Thoracic aorta (tissue), 2 donors: ENCODE results near the gene ZSCAN12. TPM values are rescaled to one million over a fixed set of nuclear protein-coding genes. Genes with fewer than 3 reads are reported as not detected.
"Not testable (repeated sequence)": the region's sequence is repeated elsewhere in the genome, so short reads cannot be mapped to it uniquely, and the experiment has no call there.

Experiments used
- ATAC-seq: fragments of 150-250 bp; one replicate; pipeline ENCODE4 v1.8.0; 2017; ENCODE audit warnings: low read depth; ENCODE audit not compliant: insufficient number of reproducible peaks, low FRiP score
- DNase-seq: peaks from one replicate; pipeline ENCODE4 v3.0.0-alpha.2; 2020; ENCODE audit warnings: low spot score
- H3K27ac ChIP-seq, 2 donors: fragments of 200-600 bp; sonication (generic); 1 replicate in 1 of 2; 2 replicates in 1 of 2; pipeline ENCODE4 v1.5.1; 2016; ENCODE audit warnings: mild to moderate bottlenecking in 2 of 2, moderate library complexity in 2 of 2
- H3K27me3 ChIP-seq: fragments of 200-600 bp; sonication (generic); replicated peaks from 2 replicates; pipeline ENCODE4 v1.6.0; 2016; ENCODE audit warnings: mild to moderate bottlenecking; ENCODE audit not compliant: insufficient read depth
- H3K36me3 ChIP-seq: fragments of 200-600 bp; sonication (generic); one replicate; pipeline ENCODE4 v1.5.1; 2016
- H3K4me1 ChIP-seq, 2 donors: fragments of 200-600 bp; sonication (generic); 1 replicate in 1 of 2; 2 replicates in 1 of 2; pipeline versions ENCODE4 v1.5.1 to v1.6.0; 2016; ENCODE audit warnings: low read depth in 2 of 2, mild to moderate bottlenecking in 1 of 2; ENCODE audit not compliant: control insufficient read depth in 1 of 2
- H3K4me3 ChIP-seq: fragments of 200-600 bp; sonication (generic); 2 replicates; pipeline ENCODE4 v1.5.1; 2016; ENCODE audit warnings: mild to moderate bottlenecking
- H3K9me3 ChIP-seq: fragments of 200-600 bp; sonication (generic); 2 replicates; pipeline ENCODE4 v1.5.1; 2016
- total RNA-seq, 2 donors: library from RNA; depleted of rRNA; stranded (reverse); fragments of >200 nt; gene quantifications; one replicate each; pipeline versions ENCODE4 v1.1.0 to v1.2.3, GENCODE V29; 2016
- TF ChIP-seq, protein P1 (sequence below): fragments of 200-600 bp; sonication (generic); IDR thresholded peaks from one replicate; pipeline ENCODE4 v1.5.1; 2019; ENCODE audit warnings: antibody characterized with exemption

ZSCAN12 gene
- total RNA-seq, 2 donors from 2014 or later = 1.6 to 4.3 TPM

DNA sequence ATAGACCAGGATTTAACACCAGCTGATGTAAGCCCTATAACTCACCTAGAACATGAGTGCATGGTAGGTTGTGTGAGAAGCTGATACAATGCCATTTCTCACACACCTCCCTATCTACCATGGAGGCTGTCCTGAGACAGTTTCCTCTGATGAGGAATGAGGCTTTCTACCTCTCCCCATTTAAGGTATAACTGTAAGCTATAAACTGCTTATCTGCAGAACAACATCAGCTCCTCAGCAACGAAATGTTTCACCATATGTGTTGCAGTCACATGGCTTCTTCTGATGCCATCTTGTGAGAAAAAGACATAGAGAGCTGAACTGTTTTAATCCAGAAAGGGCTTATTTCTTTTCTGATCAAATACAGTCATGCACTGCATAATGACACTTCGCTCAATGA is 29.1 kb downstream of the ZSCAN12 start:
- Histone ChIP-seq H3K9me3 (no peaks in the 10 kb centered on the region), H3K27ac (no peak overlapping the region), H3K27me3 (no peaks in the 10 kb centered on the region), H3K4me3 (no peak overlapping the region), H3K36me3 (peaks cover 15% of the 10 kb centered on the region), H3K4me1 (no peaks in the 10 kb centered on the region)
- ATAC-seq (no peak), DNase-seq (no peak)
- TF ChIP-seq, protein P1, sequence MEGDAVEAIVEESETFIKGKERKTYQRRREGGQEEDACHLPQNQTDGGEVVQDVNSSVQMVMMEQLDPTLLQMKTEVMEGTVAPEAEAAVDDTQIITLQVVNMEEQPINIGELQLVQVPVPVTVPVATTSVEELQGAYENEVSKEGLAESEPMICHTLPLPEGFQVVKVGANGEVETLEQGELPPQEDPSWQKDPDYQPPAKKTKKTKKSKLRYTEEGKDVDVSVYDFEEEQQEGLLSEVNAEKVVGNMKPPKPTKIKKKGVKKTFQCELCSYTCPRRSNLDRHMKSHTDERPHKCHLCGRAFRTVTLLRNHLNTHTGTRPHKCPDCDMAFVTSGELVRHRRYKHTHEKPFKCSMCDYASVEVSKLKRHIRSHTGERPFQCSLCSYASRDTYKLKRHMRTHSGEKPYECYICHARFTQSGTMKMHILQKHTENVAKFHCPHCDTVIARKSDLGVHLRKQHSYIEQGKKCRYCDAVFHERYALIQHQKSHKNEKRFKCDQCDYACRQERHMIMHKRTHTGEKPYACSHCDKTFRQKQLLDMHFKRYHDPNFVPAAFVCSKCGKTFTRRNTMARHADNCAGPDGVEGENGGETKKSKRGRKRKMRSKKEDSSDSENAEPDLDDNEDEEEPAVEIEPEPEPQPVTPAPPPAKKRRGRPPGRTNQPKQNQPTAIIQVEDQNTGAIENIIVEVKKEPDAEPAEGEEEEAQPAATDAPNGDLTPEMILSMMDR = no peak

DNA sequence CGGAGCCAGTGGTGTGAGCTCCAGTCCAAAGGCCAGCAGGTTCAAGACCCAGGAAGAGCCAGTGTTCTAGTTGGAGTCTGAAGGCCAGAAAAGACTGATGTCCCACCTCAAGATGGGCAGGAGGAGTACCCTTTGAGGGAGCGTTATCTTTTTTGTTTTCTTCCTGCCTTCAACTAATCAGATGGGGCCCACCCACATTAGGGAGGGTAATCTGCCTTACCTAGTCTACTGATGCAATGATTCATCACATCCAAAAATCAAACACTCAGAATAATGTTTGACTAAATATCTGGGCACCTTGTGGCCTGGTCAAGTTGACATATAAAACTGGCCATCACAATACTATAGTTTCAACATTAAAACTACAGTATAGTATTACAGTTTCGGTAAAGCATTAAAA is 30.1 kb downstream of the ZSCAN12 start:
- ATAC-seq (no peak), DNase-seq (no peak)
- TF ChIP-seq, protein P1 = no peak
- Histone ChIP-seq H3K27me3 (no peaks in the 10 kb centered on the region), H3K9me3 (no peaks in the 10 kb centered on the region), H3K27ac (no peak overlapping the region), H3K36me3 (peaks cover 24% of the 10 kb centered on the region), H3K4me1 (no peaks in the 10 kb centered on the region), H3K4me3 (no peak overlapping the region)

DNA sequence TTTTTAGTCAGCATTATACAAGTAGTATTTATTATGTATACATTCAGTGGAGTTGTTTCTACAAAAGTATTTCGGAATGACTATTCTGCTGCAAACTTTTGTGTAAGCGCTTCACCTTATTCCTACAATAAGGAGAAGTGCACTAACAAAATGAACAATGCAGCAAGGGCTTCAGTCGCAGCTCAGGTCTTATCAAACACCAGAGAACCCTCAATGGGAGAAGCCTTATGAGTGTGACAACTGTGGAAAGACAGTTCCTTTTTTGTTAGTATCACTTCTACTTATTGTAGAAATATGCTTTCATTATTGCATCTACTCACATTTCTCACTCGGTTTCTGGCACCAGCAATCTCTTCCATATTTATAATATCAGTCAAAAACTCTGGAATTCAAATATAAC is 31.0 kb downstream of the ZSCAN12 start:
- Histone ChIP-seq H3K36me3 (peaks cover 28% of the 10 kb centered on the region), H3K4me3 (no peak overlapping the region), H3K27ac (no peak overlapping the region), H3K4me1 (no peaks in the 10 kb centered on the region), H3K27me3 (no peaks in the 10 kb centered on the region), H3K9me3 (no peaks in the 10 kb centered on the region)
- TF ChIP-seq, protein P1 = no peak
- DNase-seq (no peak), ATAC-seq (no peak)

DNA sequence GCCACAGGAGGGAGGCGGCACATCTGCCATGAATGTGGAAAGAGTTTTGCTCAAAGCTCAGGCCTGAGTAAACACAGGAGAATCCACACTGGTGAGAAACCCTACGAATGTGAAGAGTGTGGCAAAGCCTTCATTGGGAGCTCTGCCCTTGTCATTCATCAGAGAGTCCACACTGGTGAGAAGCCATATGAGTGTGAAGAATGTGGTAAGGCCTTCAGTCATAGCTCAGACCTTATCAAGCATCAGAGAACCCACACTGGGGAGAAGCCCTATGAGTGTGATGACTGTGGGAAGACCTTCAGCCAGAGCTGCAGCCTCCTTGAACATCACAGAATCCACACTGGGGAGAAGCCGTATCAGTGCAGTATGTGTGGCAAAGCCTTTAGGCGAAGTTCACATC is 34.0 kb downstream of the ZSCAN12 start:
- H3K4me1 ChIP-seq, ATAC-seq, H3K4me3 ChIP-seq, H3K27ac ChIP-seq, H3K9me3 ChIP-seq, DNase-seq, H3K27me3 ChIP-seq: not testable (repeated sequence)
- peaks cover 49% of the 10 kb centered on the region for H3K36me3 ChIP-seq

DNA sequence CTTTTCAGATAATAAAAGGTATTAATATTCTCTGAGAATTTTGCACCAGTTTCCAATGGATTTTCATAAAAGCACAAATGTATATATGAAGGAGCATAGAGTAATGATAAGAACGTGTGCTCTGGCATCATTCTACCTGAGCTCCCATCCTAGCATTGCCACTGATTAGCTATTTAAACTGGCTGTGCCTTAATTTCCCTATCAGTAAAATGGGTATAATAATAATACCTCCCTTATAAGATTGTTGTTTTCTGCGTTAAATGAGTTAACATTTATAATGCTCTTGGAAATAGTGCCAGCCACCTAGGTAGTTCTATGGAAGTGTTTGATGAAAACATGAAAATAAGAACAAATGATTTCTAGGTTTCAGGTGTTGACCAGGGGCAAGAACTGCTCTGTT is 38.6 kb downstream of the ZSCAN12 start:
- H3K27me3 ChIP-seq = no peaks in the 10 kb centered on the region
- ATAC-seq (no peak), DNase-seq (no peak)
- peaks cover 43% of the 10 kb centered on the region for H3K36me3 ChIP-seq
- H3K4me1 ChIP-seq = peaks cover 3 to 7% of the 10 kb centered on the region in 2 donors
- no peak overlapping the region for H3K27ac ChIP-seq
- H3K4me3 ChIP-seq = no peak overlapping the region
- TF ChIP-seq, protein P1 = no peak
- no peaks in the 10 kb centered on the region for H3K9me3 ChIP-seq

DNA sequence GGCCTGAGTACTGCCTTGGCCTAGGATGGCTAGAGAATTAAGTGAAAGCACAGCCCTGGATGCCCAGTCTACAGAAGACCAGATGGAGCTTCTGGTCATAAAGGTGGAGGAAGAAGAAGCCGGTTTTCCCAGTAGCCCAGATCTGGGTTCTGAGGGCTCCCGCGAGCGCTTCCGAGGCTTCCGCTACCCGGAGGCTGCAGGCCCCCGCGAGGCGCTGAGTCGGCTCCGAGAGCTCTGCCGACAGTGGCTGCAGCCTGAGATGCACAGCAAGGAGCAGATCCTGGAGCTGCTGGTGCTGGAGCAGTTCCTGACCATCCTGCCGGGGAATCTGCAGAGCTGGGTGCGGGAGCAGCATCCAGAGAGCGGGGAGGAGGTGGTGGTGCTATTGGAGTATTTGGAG is 40.0 kb downstream of the ZSCAN12 start:
- not testable (repeated sequence) for H3K4me3 ChIP-seq, H3K27ac ChIP-seq, DNase-seq, H3K9me3 ChIP-seq, H3K27me3 ChIP-seq, ATAC-seq
- H3K36me3 ChIP-seq = peaks cover 29% of the 10 kb centered on the region
- H3K4me1 ChIP-seq = peaks cover 9 to 17% of the 10 kb centered on the region in 2 donors
